IMR-90 (cell line): Measurements from ENCODE around the gene ADISSP.

Experiments used
- CEBPB ChIP-seq: IDR thresholded peaks from 2 replicates; pipeline ENCODE4 v1.6.1; 2012; ENCODE audit warnings: low read depth, low read length, improper control_type of control experiment
- MAFK ChIP-seq: IDR thresholded peaks from 2 replicates; pipeline ENCODE4 v1.6.1; 2012; ENCODE audit warnings: low read depth, low read length, improper control_type of control experiment
- MXI1 ChIP-seq: IDR thresholded peaks from 2 replicates; pipeline ENCODE4 v1.6.1; 2012; ENCODE audit warnings: low read depth, mild to moderate bottlenecking, low read length, moderate library complexity, borderline replicate concordance
- POLR2A ChIP-seq: IDR thresholded peaks from 2 replicates; pipeline ENCODE4 v1.6.1; 2012; ENCODE audit warnings: mild to moderate bottlenecking, low read depth, low read length
- RAD21 ChIP-seq: IDR thresholded peaks from 2 replicates; pipeline ENCODE4 v1.6.1; 2012; ENCODE audit warnings: low read length, improper control_type of control experiment
- RCOR1 ChIP-seq: IDR thresholded peaks from 2 replicates; pipeline ENCODE4 v1.6.1; 2012; ENCODE audit warnings: mild to moderate bottlenecking, low read length, improper control_type of control experiment; ENCODE audit not compliant: insufficient replicate concordance
- RFX5 ChIP-seq: IDR thresholded peaks from 2 replicates; pipeline ENCODE4 v1.8.0; 2012; ENCODE audit warnings: low read depth, mild to moderate bottlenecking, low read length, moderate library complexity
- SMC3 ChIP-seq: fragments of 150-350 bp; IDR thresholded peaks from 2 replicates; pipeline ENCODE4 v1.6.1; 2016; ENCODE audit warnings: low read depth, mild to moderate bottlenecking, antibody characterized with exemption, low read length, moderate library complexity
- TF ChIP-seq, protein P1 (sequence below): conservative IDR thresholded peaks from 2 replicates; pipeline ENCODE4 v1.5.1; 2012; ENCODE audit warnings: mild to moderate bottlenecking, low read depth, low read length, improper control_type of control experiment
- TF ChIP-seq, protein P2 (sequence below): fragments of 150-350 bp; IDR thresholded peaks from 2 replicates; pipeline ENCODE4 v1.6.1; 2017; ENCODE audit warnings: mild to moderate bottlenecking, antibody characterized with exemption, low read length, low read depth
- TF ChIP-seq, protein P3 (sequence below): fragments of 150-350 bp; IDR thresholded peaks from 2 replicates; pipeline ENCODE4 v1.6.1; 2016; ENCODE audit warnings: low read depth, mild to moderate bottlenecking, low read length, moderate library complexity, borderline replicate concordance

DNA sequence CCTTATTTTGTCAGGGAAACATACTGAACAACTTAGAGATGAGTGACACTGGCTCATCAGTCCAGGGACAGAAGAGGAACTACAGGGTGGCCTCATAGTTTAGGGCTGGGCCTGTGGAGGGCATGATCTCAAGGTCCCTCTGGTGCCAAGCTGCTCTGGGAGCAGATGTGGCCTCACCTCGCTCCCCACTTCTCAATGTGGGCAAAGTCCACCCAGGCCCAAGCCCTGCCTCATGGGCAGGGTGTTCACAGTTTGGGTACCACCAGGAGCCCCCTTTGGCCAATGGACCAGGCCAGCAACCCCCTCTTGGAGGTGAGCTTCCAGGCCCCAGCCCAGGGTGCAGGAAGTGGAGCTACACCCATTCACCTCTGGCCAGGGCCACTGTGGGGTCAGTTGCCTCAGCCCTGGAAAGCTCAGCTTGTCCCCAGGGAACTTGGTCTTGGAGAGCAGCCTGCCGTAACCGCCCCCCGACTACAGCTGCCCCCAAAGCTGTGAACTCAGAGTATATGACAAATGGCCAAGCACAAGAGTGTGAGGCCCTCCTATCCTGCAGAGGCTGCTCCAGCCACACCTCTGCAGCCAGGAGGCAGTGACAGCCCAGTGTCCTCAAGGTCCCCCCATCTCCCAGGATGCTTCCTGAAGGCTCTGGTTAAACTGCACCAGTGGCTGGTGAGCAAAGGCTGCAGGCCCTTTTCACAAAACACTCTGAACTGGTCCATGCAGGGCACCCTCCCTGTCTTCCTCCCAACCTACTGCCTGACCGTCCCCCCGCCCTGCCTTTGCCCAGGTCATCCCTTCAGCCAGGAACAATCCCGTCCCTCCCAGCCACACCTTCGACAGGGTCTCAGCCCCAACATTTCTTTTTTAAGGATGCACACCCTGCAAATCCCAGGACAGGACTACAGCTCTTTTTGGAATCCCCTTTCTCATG is 3.6 kb downstream of the ADISSP start:
- TF ChIP-seq POLR2A = no peak
- TF ChIP-seq, protein P1, sequence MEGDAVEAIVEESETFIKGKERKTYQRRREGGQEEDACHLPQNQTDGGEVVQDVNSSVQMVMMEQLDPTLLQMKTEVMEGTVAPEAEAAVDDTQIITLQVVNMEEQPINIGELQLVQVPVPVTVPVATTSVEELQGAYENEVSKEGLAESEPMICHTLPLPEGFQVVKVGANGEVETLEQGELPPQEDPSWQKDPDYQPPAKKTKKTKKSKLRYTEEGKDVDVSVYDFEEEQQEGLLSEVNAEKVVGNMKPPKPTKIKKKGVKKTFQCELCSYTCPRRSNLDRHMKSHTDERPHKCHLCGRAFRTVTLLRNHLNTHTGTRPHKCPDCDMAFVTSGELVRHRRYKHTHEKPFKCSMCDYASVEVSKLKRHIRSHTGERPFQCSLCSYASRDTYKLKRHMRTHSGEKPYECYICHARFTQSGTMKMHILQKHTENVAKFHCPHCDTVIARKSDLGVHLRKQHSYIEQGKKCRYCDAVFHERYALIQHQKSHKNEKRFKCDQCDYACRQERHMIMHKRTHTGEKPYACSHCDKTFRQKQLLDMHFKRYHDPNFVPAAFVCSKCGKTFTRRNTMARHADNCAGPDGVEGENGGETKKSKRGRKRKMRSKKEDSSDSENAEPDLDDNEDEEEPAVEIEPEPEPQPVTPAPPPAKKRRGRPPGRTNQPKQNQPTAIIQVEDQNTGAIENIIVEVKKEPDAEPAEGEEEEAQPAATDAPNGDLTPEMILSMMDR = no peak
- TF ChIP-seq, protein P2, sequence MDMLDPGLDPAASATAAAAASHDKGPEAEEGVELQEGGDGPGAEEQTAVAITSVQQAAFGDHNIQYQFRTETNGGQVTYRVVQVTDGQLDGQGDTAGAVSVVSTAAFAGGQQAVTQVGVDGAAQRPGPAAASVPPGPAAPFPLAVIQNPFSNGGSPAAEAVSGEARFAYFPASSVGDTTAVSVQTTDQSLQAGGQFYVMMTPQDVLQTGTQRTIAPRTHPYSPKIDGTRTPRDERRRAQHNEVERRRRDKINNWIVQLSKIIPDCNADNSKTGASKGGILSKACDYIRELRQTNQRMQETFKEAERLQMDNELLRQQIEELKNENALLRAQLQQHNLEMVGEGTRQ = no peak
- TF ChIP-seq SMC3 = no peak
- TF ChIP-seq, protein P3, sequence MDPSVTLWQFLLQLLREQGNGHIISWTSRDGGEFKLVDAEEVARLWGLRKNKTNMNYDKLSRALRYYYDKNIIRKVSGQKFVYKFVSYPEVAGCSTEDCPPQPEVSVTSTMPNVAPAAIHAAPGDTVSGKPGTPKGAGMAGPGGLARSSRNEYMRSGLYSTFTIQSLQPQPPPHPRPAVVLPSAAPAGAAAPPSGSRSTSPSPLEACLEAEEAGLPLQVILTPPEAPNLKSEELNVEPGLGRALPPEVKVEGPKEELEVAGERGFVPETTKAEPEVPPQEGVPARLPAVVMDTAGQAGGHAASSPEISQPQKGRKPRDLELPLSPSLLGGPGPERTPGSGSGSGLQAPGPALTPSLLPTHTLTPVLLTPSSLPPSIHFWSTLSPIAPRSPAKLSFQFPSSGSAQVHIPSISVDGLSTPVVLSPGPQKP = no peak
- no peak for TF ChIP-seq RCOR1
- TF ChIP-seq CEBPB = no peak
- no peak for TF ChIP-seq RFX5
- no peak for TF ChIP-seq MAFK
- TF ChIP-seq RAD21 = no peak
- no peak for TF ChIP-seq MXI1
